NCI-H1694 treated with DMSO at 0.1 percent for 48 hours (cell line): ENCODE data around the gene EIF2S3B.

Experiments used
- DNase-seq: peaks from one replicate; lab custom pipeline; 2025; lab: John Stamatoyannopoulos, UW

EIF2S3B gene

DNA sequence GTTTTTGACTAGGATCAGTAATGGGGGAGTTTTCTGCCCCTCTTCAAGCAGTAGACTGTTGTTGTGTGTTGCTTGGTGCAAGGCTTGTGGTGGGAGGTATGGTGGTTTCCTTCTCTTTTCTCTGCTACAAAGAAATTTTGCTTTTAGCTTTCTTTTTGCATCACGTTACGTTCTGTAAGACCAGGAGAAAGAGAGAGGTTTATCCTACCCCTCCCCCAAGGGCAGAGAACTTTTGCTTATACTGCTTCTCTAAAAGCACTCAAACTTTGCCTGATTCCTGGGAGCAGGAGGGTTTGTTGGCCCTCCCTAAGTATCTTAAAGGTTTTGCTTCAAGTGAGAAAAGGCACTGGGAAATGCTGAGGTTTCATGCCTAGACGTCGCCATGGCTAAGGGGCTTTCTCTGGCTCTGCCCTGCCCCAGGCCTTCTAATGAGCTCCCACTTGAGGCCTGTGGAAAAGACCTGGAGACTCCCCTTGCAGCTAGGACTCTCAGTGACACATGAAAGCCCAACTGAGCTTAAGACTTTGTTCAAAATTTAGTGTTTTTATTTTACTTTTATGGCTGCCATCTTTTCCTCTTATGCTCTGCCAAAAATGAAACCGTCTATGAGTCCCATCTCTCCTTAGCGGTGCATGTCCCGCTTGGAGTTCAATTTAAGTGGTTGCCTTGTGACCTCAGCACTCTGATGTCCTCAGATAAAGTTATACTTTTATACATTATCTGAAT, 49.2 kb downstream of the EIF2S3B start:
- DNase-seq, result no peak

DNA sequence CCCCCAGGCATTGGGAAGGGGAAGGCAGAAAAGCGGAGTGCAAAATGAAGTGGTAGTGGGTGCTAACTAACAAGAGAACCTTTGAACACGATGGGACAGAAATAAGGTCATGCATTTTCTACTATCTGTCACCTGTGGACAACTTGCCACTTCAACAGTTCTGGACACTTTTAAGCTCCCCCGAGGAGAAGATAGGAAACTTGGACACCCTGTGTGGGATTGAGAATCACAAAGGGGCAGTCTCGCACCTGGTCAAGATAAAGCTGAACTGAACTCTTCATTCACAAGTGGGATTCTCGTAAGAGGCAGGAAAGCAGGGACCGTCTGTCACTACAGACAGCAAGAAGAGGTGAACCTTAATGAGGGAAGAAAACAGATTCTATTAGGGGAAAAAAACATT, 51.6 kb downstream of the EIF2S3B start:
- no peak for DNase-seq

DNA sequence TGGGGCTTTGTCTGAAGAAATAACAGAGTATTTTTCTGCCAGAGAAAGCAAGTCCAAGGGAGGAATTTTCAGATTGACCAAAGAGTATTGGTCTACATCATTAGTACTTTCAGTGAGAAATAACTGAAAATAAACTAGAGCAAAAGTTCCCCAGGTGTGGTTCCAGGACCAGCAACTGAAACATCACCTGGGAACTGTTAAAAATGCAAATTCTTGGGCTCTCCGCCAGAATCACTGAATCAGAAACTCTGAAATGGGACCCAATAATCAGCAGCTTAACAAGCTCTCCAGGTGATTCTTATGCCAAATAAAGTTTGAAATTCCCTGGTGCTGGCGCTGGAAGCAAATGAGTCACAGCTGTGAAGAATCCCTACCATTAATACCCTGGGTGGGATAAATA, 52.1 kb downstream of the EIF2S3B start:
- DNase-seq, result no peak
